Jurkat, Clone E6-1 (cell line): ENCODE data around the gene SKA3. TPM values are rescaled to one million over a fixed set of nuclear protein-coding genes. Genes with fewer than 3 reads are reported as not detected.
"Not testable (repeated sequence)": the region's sequence is repeated elsewhere in the genome, so short reads cannot be mapped to it uniquely, and the experiment has no call there.

Experiments
- DNase-seq: peaks from one replicate; pipeline ENCODE4 v3.0.0-alpha.2; 2011; ENCODE audit warnings: low read depth, low spot score
- H3K4me3 ChIP-seq: 2 replicates; pipeline ENCODE4 v1.5.1; 2011; ENCODE audit warnings: mild to moderate bottlenecking, low read length, control low read depth, moderate library complexity
- polyA plus RNA-seq: library from polyadenylated mRNA; unstranded; fragments of >200 nt; gene quantifications from one replicate; pipeline ENCODE4 v1.2.1, GENCODE V29; 2012; ENCODE audit warnings: missing spikeins; ENCODE audit not compliant: insufficient read length, insufficient read depth

SKA3 gene
- polyA plus RNA-seq = 59.6 TPM

- DNase-seq = peak; percentile 91
- peak within 1 kb of the TSS; percentile 96 for H3K4me3 ChIP-seq
These were observed at the start of gene SKA3, which contains the start of gene MRPL57 for GRCh38 chr13:21176215-21176981. SKA3 (minus strand) TSS chr13:21176552; CDS start chr13:21176477, 75 bp downstream. MRPL57 (plus strand) TSS chr13:21176658; CDS start chr13:21176917, 259 bp downstream.

GRCh38 chr13:21225082-21225481, 48.7 kb upstream of the SKA3 start:
- no peak overlapping the region for H3K4me3 ChIP-seq
- DNase-seq = no peak

- H3K4me3 ChIP-seq = no peak overlapping the region
- no peak for DNase-seq
These were observed 44.9 kb upstream of the SKA3 start for GRCh38 chr13:21221268-21221667.

GRCh38 chr13:21219716-21220115, 43.4 kb upstream of the SKA3 start:
- DNase-seq = peak; percentile 55
- peak overlapping the region; percentile 21 for H3K4me3 ChIP-seq

- no peak for DNase-seq
- peak overlapping the region; percentile 27 for H3K4me3 ChIP-seq
These were observed 42.7 kb upstream of the SKA3 start for GRCh38 chr13:21219036-21219381.

GRCh38 chr13:21218351-21219035, 42.1 kb upstream of the SKA3 start:
- DNase-seq = peak; percentile 98
- H3K4me3 ChIP-seq = peak overlapping the region; percentile 27

- DNase-seq = no peak
- H3K4me3 ChIP-seq = no peak overlapping the region
These were observed 40.0 kb upstream of the SKA3 start for GRCh38 chr13:21216332-21216731.

GRCh38 chr13:21215419-21215818, 39.1 kb upstream of the SKA3 start:
- not testable (repeated sequence) for H3K4me3 ChIP-seq, DNase-seq

- H3K4me3 ChIP-seq = no peak overlapping the region
- DNase-seq = no peak
These were observed 35.9 kb upstream of the SKA3 start for GRCh38 chr13:21212138-21212775.

GRCh38 chr13:21208652-21209154, 32.4 kb upstream of the SKA3 start:
- DNase-seq = no peak
- no peak overlapping the region for H3K4me3 ChIP-seq

GRCh38 chr13:21202767-21203531, 26.6 kb upstream of the SKA3 start:
- no peak for DNase-seq

GRCh38 chr13:21201456-21202190, 25.3 kb upstream of the SKA3 start:
- not testable (repeated sequence) for DNase-seq, H3K4me3 ChIP-seq

More at GRCh38 chr13:21202767-21203531, 26.6 kb upstream of the SKA3 start:
- no peak overlapping the region for H3K4me3 ChIP-seq

GRCh38 chr13:21198391-21198790, 22.0 kb upstream of the SKA3 start:
- not testable (repeated sequence) for DNase-seq, H3K4me3 ChIP-seq

- DNase-seq, H3K4me3 ChIP-seq: not testable (repeated sequence)
These were observed 21.4 kb upstream of the SKA3 start for GRCh38 chr13:21197606-21198225.

- not testable (repeated sequence) for DNase-seq
These were observed 18.4 kb upstream of the SKA3 start for GRCh38 chr13:21194756-21195155.

GRCh38 chr13:21186410-21186809, 10.1 kb upstream of the SKA3 start:
- not testable (repeated sequence) for DNase-seq

More at GRCh38 chr13:21194756-21195155, 18.4 kb upstream of the SKA3 start:
- H3K4me3 ChIP-seq = not testable (repeated sequence)

GRCh38 chr13:21181671-21182070, 5.3 kb upstream of the SKA3 start:
- no peak for DNase-seq
- H3K4me3 ChIP-seq = no peak overlapping the region

More at GRCh38 chr13:21186410-21186809, 10.1 kb upstream of the SKA3 start:
- not testable (repeated sequence) for H3K4me3 ChIP-seq

- no peak for DNase-seq
- peak overlapping the region; percentile 96 for H3K4me3 ChIP-seq
These were observed 581 bp upstream of the SKA3 start for GRCh38 chr13:21176982-21177284.
